Measurements from ENCODE around the gene C1QTNF6.

C1QTNF6 gene

DNA sequence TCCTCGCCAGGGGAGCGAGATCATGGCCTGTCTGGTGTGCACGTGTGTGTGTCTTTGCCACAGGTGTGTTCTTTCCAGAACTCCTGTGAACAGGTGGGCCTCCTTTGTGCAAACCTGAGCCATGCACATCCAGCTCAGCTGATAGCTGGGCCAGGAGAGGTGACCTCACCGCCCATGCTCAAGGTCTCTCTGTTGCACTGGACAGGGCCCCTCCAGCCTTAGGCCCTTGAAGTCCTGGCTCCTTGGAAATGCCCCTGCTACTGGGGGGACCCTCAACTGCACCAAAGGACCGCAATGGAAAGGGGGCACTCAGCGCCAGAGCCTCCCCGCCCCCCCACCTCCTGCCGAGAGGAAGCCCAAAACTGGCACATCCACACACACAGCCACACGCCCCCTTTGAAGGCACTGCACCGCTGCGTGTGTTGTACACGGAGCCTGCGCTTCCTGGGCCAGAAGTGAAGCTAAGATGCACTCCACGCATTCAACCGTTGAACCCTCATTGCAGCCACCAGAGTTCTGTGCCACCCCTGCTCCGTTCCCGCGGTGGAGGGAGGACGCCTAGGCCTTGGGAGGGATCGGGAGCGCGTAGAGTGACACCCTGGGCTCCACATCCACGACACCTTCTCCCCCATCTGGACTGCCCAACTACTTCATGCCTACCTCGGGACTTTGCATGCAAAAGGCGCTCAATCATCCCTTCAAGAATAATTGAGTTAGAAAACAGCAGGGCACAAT lies 21.9 kb downstream of the C1QTNF6 start:
- DNase-seq (ENCODE audit: low read depth), result no peak
- H3K4me3 ChIP-seq (ENCODE audit: low read length), result no peak overlapping the region
- TF ChIP-seq, protein P1, sequence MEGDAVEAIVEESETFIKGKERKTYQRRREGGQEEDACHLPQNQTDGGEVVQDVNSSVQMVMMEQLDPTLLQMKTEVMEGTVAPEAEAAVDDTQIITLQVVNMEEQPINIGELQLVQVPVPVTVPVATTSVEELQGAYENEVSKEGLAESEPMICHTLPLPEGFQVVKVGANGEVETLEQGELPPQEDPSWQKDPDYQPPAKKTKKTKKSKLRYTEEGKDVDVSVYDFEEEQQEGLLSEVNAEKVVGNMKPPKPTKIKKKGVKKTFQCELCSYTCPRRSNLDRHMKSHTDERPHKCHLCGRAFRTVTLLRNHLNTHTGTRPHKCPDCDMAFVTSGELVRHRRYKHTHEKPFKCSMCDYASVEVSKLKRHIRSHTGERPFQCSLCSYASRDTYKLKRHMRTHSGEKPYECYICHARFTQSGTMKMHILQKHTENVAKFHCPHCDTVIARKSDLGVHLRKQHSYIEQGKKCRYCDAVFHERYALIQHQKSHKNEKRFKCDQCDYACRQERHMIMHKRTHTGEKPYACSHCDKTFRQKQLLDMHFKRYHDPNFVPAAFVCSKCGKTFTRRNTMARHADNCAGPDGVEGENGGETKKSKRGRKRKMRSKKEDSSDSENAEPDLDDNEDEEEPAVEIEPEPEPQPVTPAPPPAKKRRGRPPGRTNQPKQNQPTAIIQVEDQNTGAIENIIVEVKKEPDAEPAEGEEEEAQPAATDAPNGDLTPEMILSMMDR (conservative IDR thresholded peaks at IDR 0.05; ENCODE audit: low read length), result no peak

DNA sequence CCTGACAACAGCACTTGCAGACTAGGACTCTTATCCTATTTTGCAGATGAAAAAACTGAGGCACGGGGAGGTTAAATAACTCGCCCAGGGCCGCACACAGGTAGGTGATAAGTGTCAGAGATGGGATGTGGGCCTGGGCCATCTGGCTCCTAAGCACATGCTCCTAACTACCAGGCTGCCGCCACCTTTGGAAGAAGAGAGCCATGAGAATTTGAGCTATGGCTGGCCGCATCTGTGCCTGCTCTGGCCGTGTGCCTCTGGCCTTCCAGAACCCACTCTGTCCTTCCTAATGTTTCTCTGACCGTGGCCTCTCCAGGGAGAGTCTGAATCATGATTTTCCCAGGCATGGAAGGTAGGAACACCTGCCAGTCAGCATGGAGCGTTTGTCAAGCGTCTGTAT lies 23.0 kb downstream of the C1QTNF6 start:
- no peak for DNase-seq (ENCODE audit: low read depth)
- TF ChIP-seq, protein P1 (conservative IDR thresholded peaks at IDR 0.05; ENCODE audit: low read length), result no peak
- no peak overlapping the region for H3K4me3 ChIP-seq (ENCODE audit: low read length)

DNA sequence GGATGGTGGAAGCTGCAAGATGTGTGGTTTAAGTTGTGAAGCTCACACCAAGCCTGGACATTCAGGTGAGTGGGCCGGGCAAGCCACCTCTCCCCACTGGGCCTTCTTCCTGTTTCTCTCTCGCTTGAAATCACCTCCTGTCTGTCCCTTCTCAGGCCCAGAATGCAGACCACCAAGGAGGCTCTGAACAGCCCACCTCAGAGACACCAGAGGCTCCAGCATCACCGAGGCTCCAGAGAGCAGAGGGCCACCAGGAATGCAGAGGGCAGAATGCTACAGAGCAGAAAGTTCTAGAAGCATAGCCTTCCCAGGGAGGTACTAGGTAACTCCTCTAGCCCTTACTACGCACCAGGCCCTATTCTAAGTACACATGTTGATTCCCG lies 23.6 kb downstream of the C1QTNF6 start:
- DNase-seq (ENCODE audit: low read depth), result no peak
- no peak overlapping the region for H3K4me3 ChIP-seq (ENCODE audit: low read length)
- TF ChIP-seq, protein P1 (conservative IDR thresholded peaks at IDR 0.05; ENCODE audit: low read length), result no peak

DNA sequence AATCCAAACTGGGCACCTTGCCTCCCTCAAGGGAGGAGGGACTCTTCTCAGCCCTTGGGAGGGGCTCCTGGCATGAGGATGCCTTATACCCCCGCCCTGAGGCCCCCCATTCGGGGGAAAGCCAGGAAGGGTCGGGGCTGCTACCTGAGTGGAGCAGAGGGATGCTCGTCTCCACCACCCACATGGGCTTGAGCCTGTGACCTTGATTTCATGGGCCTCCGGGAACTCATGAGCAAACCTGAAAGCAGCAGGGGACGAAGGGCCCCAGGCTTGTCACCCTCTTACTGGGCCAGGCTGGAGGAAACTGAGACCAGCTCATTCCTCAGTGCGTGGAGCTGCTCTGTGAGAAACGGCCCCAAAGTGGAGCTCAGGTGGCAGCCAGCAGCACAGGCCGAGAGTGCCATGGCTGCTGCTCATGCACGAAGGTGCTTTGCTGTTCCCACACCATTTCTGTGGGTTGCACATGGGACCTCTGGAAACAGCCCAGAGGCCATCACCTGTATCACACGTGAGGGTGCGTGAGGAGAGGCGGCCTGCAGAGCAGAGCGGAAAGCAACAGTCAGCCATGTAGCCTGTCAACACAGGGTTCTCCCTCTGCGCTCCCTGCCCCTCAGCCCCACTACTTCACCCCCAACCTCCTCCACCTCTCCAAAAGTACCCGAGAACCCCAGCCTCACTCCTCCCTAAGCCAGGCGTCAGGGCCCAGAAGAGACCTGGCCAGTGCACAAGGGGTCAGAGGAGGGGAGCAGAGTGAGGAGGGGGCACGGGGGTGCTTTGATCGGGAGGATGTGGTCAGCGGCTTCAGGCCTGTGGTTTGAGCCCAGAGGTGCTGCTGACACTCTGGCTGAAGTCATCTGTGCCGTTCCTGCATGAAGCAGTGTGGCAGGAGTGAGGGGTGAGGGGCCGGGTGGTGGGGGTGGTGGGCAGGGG lies 24.2 kb downstream of the C1QTNF6 start:
- TF ChIP-seq, protein P1 (conservative IDR thresholded peaks at IDR 0.05; ENCODE audit: low read length), result no peak
- no peak overlapping the region for H3K4me3 ChIP-seq (ENCODE audit: low read length)
- no peak for DNase-seq (ENCODE audit: low read depth)

DNA sequence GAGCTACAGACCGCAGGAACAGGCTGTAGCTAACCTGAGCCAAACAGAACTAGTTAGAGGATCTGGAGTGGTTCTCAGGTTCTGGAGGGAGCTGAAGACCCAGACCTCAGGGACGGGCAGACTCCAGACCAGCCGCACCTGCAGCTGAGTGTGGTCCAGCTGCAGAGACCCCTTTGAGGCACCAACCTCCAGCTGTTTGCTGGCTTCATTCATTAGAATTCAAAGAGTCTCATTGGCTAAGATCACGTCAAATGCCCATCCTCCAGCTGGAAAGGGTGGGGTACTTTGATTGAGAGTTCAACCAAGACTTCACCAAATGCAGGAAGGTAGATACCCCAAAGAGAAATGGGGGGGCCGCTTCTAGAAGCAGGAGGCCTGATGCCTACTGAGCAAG lies 25.0 kb downstream of the C1QTNF6 start:
- no peak for DNase-seq (ENCODE audit: low read depth)
- TF ChIP-seq, protein P1 (conservative IDR thresholded peaks at IDR 0.05; ENCODE audit: low read length), result no peak
- no peak overlapping the region for H3K4me3 ChIP-seq (ENCODE audit: low read length)

DNA sequence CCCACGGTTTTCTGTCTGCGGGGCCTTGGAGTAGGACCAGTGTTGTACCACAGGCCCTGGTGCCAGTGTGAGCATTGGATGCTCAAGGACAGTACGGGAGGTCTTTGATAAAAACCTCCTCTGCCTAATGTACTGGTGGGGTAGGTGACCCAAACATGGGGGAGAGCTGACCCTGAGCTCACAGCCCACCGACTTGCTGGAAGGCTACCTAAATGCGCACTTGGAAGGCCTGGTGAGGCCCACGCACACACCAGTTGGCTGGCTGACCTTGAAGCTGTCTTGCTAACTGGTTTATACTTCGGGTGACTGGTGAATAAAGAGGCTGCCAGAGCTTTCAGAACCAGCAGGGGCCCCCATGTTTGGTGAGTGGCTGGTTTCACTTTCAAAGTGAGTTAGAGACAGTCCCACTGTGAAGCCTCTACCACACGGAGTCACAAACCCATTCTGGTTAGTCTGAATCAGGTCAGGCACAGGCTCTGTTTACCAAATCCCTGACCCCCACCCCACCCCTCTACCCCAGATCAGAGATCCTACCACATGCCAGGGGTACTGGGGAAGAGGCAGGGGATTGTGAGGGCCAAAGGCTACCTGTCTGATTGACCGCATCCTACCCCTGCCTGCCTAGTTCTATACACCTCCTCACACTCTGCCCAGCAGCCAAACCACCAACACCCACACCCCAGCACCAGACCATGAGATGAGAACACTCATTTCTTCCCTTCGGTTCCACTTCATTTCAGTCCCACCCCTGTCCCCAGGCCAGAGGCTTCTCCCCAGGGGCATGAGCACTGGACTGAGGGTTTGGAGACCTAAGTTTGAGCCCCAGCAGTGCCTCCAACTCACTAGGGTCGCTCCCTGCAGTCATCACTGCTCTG lies 25.6 kb downstream of the C1QTNF6 start:
- H3K4me3 ChIP-seq (ENCODE audit: low read length), result no peak overlapping the region
- TF ChIP-seq, protein P1 (conservative IDR thresholded peaks at IDR 0.05; ENCODE audit: low read length), result no peak

More for the DNA sequence above, 25.6 kb downstream of the C1QTNF6 start:
- no peak for DNase-seq (ENCODE audit: low read depth)
